Endothelial cell of hepatic sinusoid (primary cell): ENCODE measurements around the gene DAPP1.

Source experiments
- in situ Hi-C: cut with HindIII; loops from 2 replicates; pipeline ENCODE4 v1.10.0; 2017; ENCODE audit warnings: low sequenced_read_pairs

The DAPP1 gene

GRCh38 chr4:99852199-99852749, 35.6 kb downstream of the DAPP1 start:
- in situ Hi-C loops: no loop called here

GRCh38 chr4:99853190-99853589, 36.6 kb downstream of the DAPP1 start:
- in situ Hi-C loops: no loop called here

- in situ Hi-C loops: no loop called here
These were observed 37.4 kb downstream of the DAPP1 start for GRCh38 chr4:99853999-99854398.

- in situ Hi-C loops: no loop called here
These were observed 39.1 kb downstream of the DAPP1 start for GRCh38 chr4:99855678-99856077.

- in situ Hi-C loops: no loop called here
These were observed 39.5 kb downstream of the DAPP1 start for GRCh38 chr4:99856166-99856565.

GRCh38 chr4:99857307-99857706, 40.7 kb downstream of the DAPP1 start:
- in situ Hi-C loops: no loop called here

- in situ Hi-C loops: no loop called here
These were observed 43.0 kb downstream of the DAPP1 start for GRCh38 chr4:99859618-99860017.

GRCh38 chr4:99860521-99860920, 43.9 kb downstream of the DAPP1 start:
- in situ Hi-C loops: no loop called here

DNA sequence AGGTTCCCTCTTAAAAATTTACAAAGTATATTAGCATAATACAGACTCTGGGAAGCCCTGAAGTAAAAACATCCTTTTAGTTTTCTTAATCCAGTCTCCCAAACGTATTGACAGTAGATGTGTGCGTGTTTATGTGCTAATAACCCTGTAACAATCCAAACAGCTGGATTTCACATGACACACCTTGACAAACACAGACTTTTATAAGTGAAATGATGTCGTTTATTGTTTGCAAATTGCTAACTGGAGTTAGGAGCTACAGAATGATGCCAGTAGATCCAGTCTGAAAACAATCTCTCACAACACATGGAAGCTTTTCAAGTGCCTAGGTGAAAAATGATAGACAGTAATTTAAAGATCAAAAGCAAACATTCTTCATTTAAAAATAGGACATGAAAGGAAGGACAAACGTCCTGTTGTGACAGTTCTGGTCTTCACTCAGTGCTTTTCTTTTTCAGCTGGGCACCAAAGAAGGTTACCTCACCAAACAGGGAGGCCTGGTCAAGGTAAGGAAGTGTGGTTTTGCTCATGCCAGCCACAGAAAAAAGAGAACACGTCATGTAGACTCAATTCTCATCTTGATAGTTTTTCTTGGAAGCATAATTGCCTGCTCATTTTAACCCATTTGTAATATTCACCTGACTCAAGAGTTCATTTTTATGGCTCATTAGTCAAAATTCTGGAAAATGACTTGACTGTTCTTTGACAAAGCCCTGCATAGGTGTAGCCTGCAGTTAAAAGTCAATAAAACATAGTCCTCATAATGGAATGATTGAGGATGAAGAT, 44.7 kb downstream of the DAPP1 start:
- in situ Hi-C loops: no loop called here

DNA sequence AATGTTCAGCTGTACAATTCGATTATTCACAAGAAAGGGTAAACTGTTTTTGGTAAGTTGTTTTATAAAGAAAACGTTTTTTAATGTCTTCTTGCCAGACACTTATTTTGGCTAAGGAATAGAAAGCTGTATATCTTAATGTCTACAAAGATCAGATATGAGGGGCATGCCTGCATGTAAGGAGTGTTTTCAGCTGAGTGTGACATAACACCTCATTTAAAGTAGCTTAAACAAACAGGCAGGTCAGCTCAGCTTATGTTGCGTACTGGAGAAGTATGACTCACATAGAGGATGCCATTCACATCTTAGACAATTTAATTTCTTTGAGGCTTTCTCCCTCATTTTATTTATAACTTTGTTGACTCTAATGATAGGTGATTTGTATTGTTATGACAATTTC, 47.2 kb downstream of the DAPP1 start:
- in situ Hi-C loops: no loop called here

DNA sequence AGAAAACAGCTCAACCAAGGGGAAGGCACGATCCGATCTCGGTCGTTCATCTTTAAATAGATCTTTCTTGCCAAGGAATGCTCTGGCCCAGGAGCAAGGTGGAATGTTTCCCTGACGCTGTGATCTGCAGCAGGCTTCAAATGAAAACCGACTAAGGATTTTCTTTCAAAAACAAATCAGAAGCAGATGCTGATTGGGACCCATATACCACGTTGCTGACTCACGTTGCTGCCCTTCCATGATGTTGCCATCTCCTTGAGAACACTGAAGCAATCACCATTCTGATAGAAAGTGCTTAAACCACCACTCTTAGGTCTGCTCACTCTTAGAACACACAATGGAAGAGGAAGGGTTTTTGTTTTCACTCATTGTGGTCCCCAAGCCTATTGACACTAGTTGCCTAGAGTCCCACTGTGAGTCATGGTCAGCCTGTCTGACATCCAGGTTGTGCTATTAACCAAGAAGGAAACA, 51.5 kb downstream of the DAPP1 start:
- in situ Hi-C loops: no loop called here

DNA sequence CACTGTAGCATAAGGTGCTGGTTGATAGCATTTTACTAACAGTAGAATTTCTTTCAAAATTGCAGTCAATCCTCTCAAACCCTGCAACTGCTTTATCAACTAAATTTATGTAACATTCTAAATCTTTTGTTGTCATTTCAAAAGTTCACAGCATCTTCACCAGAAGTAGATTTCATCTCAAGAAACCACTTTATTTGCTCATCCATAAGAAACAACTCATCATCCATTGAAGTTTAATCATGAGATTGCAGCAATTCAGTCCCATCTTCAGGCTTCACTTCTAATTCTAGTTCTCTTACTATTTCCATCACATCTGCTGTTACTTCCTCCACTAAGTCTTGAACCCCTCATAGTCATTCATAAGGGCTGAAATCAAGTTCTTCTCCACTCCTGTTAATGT, 55.9 kb downstream of the DAPP1 start:
- in situ Hi-C loops: no loop called here

DNA sequence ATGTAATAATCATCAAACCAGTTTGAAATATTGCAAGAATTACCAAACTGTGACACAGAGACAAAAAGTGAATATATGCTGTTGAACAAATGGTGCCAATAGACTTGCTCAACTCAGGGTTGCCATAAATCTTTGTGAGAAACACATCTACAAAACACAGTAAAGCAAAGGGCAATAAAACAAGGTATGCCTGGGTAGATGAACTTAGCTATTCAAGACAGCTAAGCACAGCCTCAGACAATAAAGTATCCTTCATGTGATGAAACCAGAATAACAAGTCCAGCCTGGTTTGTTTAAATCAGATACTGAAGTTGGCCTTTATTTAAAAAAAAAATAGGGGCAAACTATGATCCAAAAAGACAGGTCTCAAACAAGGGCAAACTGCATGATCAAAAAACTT, 58.4 kb downstream of the DAPP1 start:
- in situ Hi-C loops: no loop called here

- in situ Hi-C loops: no loop called here
These were observed 60.3 kb downstream of the DAPP1 start for GRCh38 chr4:99876946-99877345.

- in situ Hi-C loops: no loop called here
These were observed 62.0 kb downstream of the DAPP1 start for GRCh38 chr4:99878604-99879003.

DNA sequence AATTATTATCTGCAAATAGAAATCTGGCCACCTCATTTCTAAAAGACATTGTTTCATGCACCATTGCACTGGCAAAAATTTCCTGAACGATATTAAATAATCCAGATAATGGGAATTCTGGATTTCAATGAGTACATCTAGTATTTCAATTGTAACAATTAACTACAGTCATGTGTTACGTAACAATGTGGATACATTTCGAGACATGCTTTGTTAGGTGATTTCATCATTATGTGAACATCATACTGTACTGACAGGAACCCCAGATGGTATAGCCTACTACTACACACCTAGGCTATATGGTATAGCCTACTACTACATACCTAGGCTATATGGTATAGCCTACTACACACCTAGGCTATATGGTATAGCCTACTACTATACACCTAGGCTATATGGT, 62.8 kb downstream of the DAPP1 start:
- in situ Hi-C loops: no loop called here

- in situ Hi-C loops: no loop called here
These were observed 68.5 kb downstream of the DAPP1 start for GRCh38 chr4:99885063-99885664.

DNA sequence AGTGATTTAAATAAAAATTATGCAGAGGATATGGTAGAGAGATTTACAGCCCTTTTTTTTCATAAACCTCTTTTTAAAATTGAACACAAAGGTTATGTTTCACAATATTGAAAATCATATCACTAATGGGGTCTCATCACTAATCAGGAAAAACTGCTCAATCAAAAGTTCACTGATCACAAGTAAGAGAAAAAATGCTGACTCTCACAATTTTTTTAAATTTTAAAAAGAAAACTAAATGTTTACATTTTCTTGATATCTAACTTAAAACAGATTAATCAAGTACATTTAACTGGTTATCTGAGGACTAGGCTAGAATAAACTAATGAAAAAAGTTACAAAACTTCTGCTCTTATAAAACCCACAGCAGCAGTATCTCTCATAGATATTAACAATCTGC, 69.1 kb downstream of the DAPP1 start:
- in situ Hi-C loops: no loop called here

- in situ Hi-C loops: no loop called here
These were observed 69.5 kb downstream of the DAPP1 start for GRCh38 chr4:99886146-99886545.

GRCh38 chr4:99887837-99888236, 71.2 kb downstream of the DAPP1 start:
- in situ Hi-C loops: no loop called here

DNA sequence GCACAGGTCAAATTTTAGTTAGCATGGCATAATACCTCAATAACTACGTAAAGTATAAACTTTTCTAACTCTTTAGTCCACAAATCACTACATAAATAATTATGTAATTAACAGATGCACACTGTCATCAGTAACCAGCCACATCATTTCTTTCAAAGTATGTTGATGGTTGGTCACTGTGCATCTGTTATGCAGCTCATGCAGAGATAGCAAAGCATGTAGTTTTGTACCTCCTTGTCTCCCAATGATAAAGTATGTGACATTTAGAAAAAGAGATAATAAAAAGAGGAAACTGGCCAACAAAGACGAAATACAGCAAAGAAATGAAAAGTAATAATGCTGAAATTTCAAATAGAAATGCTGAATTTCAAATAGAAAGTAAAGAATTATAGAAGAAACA, 74.7 kb downstream of the DAPP1 start:
- in situ Hi-C loops: no loop called here

GRCh38 chr4:99893029-99893428, 76.4 kb downstream of the DAPP1 start:
- in situ Hi-C loops: no loop called here
